Activated CD8-positive, alpha-beta memory T cell treated with anti-CD3 and anti-CD28 coated beads for 24 hours (primary cell): ENCODE measurements around the gene BDH1.
A peak's percentile ranks its signal among the peaks of the same experiment; 100 is the strongest.
"Not testable (repeated sequence)": the region's sequence is repeated elsewhere in the genome, so short reads cannot be mapped to it uniquely, and the experiment has no call there.

ENCODE experiments used
- DNase-seq: peaks from one replicate; pipeline ENCODE4 v3.0.0-alpha.2; 2020

The BDH1 gene

GRCh38 chr3:197577366-197578074 is 21.8 kb upstream of the BDH1 start:
- no peak for DNase-seq

DNA sequence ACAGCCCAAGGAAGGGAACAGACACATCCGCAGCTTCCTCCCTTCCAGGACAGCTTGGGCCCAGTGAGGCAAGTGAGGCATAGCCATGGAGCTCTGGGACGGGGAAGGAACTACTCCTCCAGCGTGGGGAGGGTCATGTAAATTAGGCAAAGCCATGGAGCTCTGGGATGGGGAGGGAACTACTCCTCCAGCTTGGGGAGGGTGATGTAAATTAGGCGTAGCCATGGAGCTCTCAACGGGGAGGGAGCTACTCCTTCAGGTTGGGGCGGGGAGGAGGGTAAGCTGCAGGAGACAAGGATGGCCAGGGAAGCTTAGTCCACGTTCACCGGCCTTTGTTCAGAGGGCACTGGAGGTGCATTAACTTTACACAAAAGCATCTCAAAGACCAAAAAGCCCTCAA is 21.1 kb upstream of the BDH1 start:
- peak; percentile 43 for DNase-seq

- no peak for DNase-seq
Observed at GRCh38 chr3:197575362-197575761, 19.6 kb upstream of the BDH1 start.

- DNase-seq, result not testable (repeated sequence)
Observed at GRCh38 chr3:197574396-197574991, 18.7 kb upstream of the BDH1 start.

DNA sequence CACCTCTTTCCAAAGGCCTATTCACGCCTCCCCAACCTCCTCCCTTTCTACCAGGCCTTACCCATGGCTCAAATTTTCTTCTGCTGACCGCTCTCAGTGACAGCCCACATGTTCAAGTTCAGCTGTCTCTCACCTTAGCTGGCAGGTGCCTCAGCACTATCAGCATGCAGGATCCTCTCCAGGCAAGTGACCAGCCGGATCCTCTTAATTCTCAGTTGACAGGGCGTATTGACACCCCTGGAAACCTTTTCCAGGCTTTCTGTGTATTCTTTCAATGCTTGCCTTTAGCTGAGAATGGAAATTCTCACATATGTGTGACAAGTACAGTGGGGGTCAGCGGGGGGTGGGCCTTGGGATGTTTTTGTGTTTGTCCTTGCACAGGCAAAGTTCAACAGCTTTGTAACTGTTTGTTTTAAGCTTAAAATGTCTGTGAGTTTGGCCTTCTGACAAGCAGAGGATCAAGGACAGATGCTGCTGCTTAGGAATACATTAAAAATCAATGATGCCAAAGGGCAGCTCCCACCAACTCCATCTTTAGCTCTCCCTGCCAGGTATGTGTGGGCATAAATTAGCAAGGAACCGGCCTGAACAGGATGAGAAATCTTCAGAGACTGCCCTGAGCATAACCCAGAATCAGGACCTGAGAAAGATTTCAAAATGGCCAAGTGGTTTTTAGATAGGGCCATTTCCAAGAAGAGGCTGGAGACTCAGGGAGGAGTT is 17.4 kb upstream of the BDH1 start:
- peak; percentile 26 for DNase-seq

DNA sequence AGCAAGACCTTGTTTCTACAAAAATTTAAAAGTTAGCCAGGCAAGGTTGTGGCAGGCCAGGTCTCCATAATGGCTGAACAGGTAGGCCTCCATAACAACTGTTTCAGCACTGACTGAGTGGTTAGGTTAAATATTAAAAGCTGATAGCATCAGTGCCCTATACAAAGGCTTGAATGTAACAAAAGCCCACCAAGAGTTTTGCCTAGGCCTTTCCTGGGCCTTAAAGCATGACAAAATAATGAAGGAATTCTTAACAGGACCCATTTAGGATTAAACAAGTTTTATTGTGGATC is 16.1 kb upstream of the BDH1 start:
- not testable (repeated sequence) for DNase-seq

- DNase-seq, result not testable (repeated sequence)
Observed at GRCh38 chr3:197571074-197571879, 15.5 kb upstream of the BDH1 start.

DNA sequence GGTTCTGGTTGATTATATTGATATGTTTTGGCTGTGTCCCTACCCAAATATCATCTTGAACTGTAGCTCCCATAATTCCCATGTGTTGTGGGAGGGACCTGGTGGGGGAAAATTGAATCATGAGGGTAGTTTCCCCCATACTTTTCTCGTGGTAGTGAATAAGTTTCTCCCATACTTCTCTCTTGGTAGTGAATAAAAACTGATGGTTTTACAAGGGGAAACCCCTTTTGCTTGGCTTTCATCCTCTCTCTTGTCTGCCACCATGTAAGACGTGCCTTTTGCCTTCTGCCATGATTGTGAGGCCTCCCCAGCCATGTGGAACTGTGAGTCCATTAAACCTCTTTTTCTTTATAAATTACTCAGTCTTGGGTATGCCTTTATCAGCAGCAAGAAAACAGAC is 13.7 kb upstream of the BDH1 start:
- peak; percentile 4 for DNase-seq

DNA sequence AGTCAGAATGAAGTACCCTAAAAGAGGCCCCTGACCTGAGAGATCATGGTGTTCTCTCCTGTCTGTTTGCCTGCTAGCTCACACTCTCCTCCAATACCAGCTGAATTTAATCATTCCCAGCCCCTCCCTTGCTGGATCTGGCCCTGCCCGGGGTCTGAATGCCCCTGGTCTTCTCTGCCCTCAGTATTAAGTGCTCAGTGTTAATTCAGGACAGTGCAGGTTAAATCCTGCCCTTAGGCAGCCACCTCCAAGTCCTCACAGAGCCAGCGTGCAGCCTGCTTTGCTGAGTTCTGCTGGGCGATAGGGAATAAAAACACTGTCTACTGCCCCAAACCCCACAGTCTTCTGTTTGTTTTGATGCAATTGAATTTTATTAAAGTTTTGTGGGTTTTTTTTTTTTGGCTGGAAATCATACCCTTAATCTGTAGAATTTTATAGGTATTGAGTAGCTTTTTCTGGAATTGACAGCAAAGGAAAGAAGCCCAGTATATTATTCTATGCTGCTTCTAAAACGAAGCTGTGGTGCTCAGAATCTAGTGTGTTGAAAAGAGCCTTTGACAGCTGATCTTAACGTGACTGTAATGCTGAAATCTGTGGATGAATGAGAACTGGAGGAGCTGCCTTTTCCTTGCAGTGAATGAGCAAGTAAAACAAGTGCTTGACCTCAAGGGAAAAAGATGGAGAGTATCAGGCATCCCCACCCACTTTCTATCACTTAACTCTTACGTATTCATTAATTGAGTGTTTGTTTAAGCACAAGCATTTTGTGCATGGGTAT is 12.3 kb upstream of the BDH1 start:
- peak; percentile 15 for DNase-seq

- not testable (repeated sequence) for DNase-seq
Observed at GRCh38 chr3:197566155-197566554, 10.4 kb upstream of the BDH1 start.

DNA sequence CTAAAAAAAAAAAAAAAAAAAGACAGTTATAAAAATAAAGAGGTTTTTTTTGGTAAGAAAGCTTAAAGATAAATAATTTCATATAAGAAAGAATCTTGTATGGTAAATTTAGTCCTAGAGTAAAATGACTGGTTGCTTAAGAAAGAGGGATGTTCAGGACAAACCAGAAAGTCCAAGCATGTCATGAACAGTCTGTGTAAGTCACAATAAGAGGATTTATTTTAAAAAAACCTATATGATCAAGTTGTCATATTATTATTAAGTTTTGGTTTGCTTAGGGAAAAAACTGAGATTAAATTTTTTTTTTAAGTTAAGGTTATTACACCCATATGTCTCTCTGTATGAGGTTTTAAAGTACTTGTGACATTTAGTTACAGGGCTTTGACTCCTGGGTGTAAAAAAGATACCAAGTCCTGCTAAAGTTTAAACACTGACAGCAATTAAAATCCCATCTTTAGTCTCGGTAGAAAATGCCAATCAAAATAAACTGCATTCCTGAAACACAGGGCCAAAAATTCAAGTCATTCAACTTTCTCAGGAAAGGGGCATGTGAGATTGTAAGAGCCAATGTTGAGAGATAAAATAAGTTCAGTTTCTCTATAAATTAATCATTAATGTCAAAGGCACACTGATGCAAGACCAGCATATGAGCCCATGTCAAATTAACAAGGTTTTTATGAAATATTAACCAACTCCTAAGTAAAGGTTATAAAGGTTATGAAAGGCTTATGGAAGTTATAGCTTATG is 8.5 kb upstream of the BDH1 start:
- no peak for DNase-seq

DNA sequence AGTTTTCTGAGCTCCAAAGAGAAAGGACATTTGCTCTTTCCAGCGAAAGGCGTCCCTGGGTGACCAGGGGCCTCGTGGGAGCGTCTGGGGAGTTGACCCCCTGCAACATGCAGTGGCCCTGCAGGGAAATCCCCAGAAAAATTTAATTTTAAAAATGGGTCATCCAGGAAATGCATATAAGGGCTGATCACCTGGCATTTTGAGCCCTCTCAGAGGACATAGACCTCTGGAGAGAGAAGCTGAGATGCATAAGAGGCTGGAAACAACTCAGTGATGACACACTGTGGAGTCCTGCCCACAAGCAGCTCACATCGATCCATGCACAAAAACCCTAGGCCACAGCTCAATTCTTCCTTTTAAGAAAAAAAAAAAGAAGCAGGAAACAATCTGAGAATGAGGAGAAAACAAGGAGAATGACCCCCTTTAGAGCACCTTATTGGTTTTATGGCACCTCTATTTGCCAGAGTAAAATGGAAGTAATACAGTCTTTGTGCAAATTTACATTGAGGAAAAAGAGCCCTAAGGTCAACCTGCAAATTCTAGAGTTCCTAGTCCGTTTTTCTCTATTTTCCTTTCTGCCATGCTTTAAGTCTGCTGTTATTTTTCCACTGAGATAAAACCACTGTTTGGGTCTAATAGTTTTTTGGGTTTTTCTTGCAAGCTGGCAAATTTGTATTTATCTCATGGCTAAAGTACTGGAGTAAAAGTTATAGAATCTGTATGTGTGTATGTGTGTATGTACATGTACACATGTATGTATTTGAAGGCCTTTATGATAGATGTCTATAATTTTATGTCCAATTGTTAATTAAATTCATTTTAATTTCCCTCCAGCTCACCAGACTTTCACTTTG is 6.9 kb upstream of the BDH1 start:
- peak; percentile 37 for DNase-seq

DNA sequence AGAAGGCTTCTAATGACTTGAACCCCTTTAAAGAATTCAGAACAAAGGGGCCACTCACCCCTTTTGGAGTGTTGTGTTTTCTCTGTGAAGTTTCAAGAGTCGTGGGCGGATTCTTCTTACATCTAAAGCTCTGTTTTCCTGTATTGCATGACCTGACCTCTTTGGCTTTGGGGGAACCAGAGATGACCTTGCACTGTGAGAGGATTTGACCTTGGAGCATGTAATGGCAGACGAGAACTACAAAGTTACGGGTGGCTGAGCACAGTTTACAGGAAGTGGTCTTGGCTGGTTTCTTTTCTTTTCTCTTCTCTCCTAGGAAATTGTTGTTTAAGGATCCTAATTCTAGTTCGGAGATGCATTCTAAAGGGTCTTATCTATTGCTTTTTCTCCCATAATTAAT is 6.2 kb upstream of the BDH1 start:
- peak; percentile 17 for DNase-seq

GRCh38 chr3:197559651-197560050 is 3.9 kb upstream of the BDH1 start:
- DNase-seq, result peak; percentile 44

DNA sequence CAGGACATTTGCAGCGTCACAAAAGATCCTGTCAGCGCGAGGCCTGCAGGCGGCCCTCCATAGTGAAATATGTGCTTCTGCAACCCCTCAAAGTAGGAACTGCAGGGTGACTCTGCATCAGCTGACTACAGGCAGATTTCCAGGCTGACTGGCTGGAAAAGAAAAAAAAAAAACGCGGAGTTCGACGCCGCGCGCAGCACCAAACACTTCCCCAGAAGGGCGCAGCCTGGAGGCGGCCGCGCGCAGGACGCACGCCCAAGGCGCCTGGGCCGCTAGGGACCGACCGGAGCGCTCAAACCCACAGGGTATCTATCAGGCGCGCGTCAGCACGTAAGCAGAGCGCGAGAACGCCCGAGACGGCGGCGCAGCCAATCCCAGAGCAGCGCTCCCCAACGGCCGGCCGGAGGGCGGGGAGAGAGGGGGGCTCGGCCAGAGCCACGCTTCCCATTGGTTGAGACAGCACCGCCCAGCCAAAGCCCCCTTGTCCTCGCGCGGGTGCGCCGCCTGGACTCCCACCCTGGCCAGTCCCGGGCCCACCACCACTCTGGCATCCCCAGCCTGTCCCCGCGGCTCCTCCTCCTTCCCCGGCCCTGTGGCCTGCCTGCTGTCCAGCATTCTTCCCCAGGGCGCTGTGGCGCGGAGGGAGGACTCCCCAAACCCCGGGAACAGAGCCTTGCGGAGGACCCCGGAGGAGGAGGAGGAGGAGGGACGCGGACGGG is 1.0 kb downstream of the BDH1 start:
- DNase-seq, result peak; percentile 96

DNA sequence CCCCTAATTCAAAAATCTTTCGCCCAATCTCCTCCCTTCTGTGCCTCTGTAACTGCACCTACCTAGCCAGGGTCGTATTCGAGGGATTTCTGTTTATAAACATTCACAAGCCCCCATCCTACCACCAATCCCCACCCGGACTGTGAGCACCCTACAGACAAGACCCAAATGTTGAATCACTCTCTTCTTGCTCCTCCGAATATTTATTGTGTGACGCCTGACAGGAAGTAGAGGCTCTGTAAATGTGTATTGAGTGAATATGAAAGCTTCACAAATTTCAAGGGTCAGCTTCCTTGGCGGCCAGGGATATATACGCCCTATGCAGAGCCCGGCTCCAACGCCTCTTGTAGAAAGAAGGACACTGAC is 1.6 kb downstream of the BDH1 start:
- DNase-seq, result no peak

GRCh38 chr3:197552198-197552597 is 3.6 kb downstream of the BDH1 start:
- peak; percentile 26 for DNase-seq

- no peak for DNase-seq
Observed at GRCh38 chr3:197550489-197550888, 5.3 kb downstream of the BDH1 start.

DNA sequence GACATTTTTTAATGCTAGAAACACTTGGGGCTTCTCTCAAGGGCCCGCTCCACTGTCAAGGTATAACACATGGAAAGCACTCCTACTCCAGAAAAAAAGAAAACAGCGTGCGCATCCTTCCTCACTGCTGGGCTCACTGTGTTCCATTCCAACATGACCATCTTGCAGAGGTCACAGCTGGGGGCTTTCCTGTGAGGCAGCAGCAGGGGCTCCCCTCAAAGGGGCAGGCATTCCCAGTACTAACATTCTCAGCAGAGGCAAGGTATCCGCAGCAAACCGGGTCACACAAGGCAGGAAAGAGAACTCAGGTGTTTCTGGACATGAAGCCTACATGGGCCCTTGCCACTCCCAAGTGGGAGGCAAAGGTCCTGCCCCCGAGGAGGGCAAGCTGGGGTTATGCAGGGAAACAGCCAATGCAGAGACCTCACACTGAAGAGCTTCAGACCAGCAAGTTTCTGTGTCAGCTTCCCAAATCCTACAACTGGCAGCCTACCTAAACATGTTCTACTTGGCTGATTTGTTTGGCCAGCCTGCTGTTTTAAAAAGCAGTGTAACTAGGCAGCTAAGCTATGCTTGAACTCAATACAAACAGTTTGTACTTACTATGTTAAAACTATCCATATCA is 6.4 kb downstream of the BDH1 start:
- peak; percentile 43 for DNase-seq
